Neural progenitor cell (in vitro differentiated cells): ENCODE results near the gene TWNK. TPM values are rescaled to one million over a fixed set of nuclear protein-coding genes. Genes with fewer than 3 reads are reported as not detected.

Experiments
- DNase-seq: peaks from one replicate; pipeline ENCODE4 v3.0.0-alpha.2; 2016; ENCODE audit warnings: low spot score
- H2AFZ ChIP-seq: fragments of 200-600 bp; sonication (generic); replicated peaks from 2 replicates; pipeline ENCODE4 v1.6.1; 2016; ENCODE audit warnings: antibody characterized with exemption
- H3F3A ChIP-seq: fragments of 200-600 bp; sonication (generic); 2 replicates; pipeline ENCODE4 v1.6.1; 2016; ENCODE audit warnings: antibody characterized with exemption, low read depth
- H3K27ac ChIP-seq: fragments of 200-600 bp; sonication (generic); 2 replicates; pipeline ENCODE4 v1.5.1; 2016; ENCODE audit warnings: mild to moderate bottlenecking
- H3K27me3 ChIP-seq: fragments of 200-600 bp; sonication (generic); 2 replicates; pipeline ENCODE4 v1.6.1; 2016; ENCODE audit warnings: mild to moderate bottlenecking, moderate library complexity
- H3K36me3 ChIP-seq: fragments of 200-600 bp; sonication (generic); 2 replicates; pipeline ENCODE4 v1.5.1; 2016
- H3K4me1 ChIP-seq: fragments of 200-600 bp; sonication (generic); 2 replicates; pipeline ENCODE4 v1.6.1; 2016; ENCODE audit warnings: mixed run types
- H3K4me2 ChIP-seq: fragments of 200-600 bp; sonication (generic); 2 replicates; pipeline ENCODE4 v1.6.1; 2016
- H3K4me3 ChIP-seq: fragments of 200-600 bp; sonication (generic); 2 replicates; pipeline ENCODE4 v1.5.1; 2016
- H3K79me2 ChIP-seq: fragments of 200-600 bp; sonication (generic); 2 replicates; pipeline ENCODE4 v1.6.1; 2016; ENCODE audit warnings: low read depth
- H3K9ac ChIP-seq: fragments of 200-600 bp; sonication (generic); 2 replicates; pipeline ENCODE4 v1.6.1; 2016
- H3K9me3 ChIP-seq: fragments of 200-600 bp; sonication (generic); 2 replicates; pipeline ENCODE4 v1.5.1; 2016; ENCODE audit warnings: low read depth
- H4K20me1 ChIP-seq: fragments of 200-600 bp; sonication (generic); 2 replicates; pipeline ENCODE4 v1.6.1; 2016; ENCODE audit warnings: low read depth
- H3K27ac Mint-ChIP-seq: 3 replicates; pipeline ENCODE4 v1.8.0; 2021; ENCODE audit warnings: mixed read lengths
- H3K27me3 Mint-ChIP-seq: 2 replicates; pipeline ENCODE4 v1.8.0; 2022; ENCODE audit warnings: low read depth, mild to moderate bottlenecking, inconsistent platforms, moderate library complexity, mixed read lengths; ENCODE audit not compliant: insufficient read depth
- H3K36me3 Mint-ChIP-seq: 3 replicates; pipeline ENCODE4 v1.8.0; 2021; ENCODE audit warnings: mixed read lengths
- H3K4me1 Mint-ChIP-seq: 3 replicates; pipeline ENCODE4 v1.8.0; 2021; ENCODE audit warnings: mixed read lengths
- H3K4me3 Mint-ChIP-seq: 3 replicates; pipeline ENCODE4 v1.8.0; 2021; ENCODE audit warnings: mild to moderate bottlenecking, moderate library complexity, mixed read lengths
- H3K9me3 Mint-ChIP-seq: 3 replicates; pipeline ENCODE4 v1.8.0; 2020; ENCODE audit warnings: mixed read lengths
- EZH2 ChIP-seq: fragments of 200-600 bp; sonication (generic); IDR thresholded peaks from 2 replicates; pipeline ENCODE4 v1.6.1; 2017; ENCODE audit warnings: antibody characterized with exemption, mild to moderate bottlenecking, moderate library complexity
- EZH2phosphoT487 ChIP-seq: fragments of 200-600 bp; sonication (generic); IDR thresholded peaks from 2 replicates; pipeline ENCODE4 v1.6.1; 2017; ENCODE audit warnings: antibody characterized with exemption
- total RNA-seq: library from RNA; depleted of rRNA; stranded (reverse); fragments of >200 nt; gene quantifications from 2 replicates; pipeline ENCODE4 v1.2.3, GENCODE V29; 2015; ENCODE audit warnings: low replicate concordance
- TF ChIP-seq, protein P1 (sequence below): fragments of 200-600 bp; sonication (generic); IDR thresholded peaks from 2 replicates; pipeline ENCODE4 v1.5.1; 2017; ENCODE audit warnings: antibody characterized with exemption, mild to moderate bottlenecking

Gene TWNK
- total RNA-seq, 1 donor from 2014 or later, result 6.4 TPM

DNA sequence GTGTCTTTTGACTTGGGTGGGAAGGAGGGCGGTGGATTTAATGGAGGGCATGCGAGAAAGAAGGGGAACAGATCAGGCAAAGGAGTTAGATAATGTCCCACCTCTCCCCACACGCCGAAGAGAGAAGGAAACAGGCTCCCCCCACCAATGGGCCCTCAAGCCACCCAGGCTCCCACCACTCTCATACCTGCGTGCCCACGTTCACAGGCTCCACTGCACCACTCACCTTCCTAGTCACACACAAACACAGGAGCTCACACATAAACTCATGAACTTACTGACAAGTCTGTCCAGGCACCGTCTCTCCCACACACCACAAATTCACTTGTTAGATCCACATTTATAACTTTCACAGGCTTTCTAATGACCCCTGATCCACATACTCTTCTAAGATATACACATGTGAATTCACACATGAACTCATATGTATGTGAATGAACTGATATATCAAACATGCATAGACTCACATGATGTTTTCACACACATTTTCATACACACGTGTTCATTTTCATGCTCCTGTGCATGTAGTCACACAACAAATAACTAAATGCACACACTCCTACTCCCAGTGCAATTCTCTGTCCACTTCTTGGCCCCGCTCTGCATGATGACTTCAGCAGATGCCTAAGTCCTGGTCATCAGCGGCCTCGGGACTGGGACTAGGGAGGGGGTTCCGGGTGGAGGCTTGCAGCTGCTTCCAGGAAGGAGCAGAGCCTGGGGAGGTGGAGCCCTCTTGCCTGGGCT, 13.7 kb downstream of the TWNK start:
- Mint-ChIP-seq H3K4me3 (peak overlapping the region; percentile 87), H3K27ac (peak overlapping the region; percentile 94), H3K36me3 (peaks cover 10% of the 10 kb centered on the region), H3K9me3 (no peaks in the 10 kb centered on the region), H3K4me1 (peaks cover 16% of the 10 kb centered on the region), H3K27me3 (peaks cover 10% of the 10 kb centered on the region)
- Histone ChIP-seq H3K4me1 (peaks cover 13% of the 10 kb centered on the region), H3K27ac (no peak overlapping the region), H3F3A (peaks cover 33% of the 10 kb centered on the region), H4K20me1 (peaks cover 29% of the 10 kb centered on the region), H3K27me3 (no peaks in the 10 kb centered on the region), H3K9ac (peak overlapping the region; percentile 79), H3K4me3 (peak overlapping the region; percentile 96), H2AFZ (no peak overlapping the region), H3K79me2 (peaks cover 43% of the 10 kb centered on the region), H3K4me2 (peak overlapping the region; percentile 85), H3K9me3 (no peaks in the 10 kb centered on the region), H3K36me3 (no peaks in the 10 kb centered on the region)
- peak; percentile 39 for DNase-seq
- TF ChIP-seq EZH2, result no peak
- TF ChIP-seq, protein P1, sequence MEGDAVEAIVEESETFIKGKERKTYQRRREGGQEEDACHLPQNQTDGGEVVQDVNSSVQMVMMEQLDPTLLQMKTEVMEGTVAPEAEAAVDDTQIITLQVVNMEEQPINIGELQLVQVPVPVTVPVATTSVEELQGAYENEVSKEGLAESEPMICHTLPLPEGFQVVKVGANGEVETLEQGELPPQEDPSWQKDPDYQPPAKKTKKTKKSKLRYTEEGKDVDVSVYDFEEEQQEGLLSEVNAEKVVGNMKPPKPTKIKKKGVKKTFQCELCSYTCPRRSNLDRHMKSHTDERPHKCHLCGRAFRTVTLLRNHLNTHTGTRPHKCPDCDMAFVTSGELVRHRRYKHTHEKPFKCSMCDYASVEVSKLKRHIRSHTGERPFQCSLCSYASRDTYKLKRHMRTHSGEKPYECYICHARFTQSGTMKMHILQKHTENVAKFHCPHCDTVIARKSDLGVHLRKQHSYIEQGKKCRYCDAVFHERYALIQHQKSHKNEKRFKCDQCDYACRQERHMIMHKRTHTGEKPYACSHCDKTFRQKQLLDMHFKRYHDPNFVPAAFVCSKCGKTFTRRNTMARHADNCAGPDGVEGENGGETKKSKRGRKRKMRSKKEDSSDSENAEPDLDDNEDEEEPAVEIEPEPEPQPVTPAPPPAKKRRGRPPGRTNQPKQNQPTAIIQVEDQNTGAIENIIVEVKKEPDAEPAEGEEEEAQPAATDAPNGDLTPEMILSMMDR, result no peak
- no peak for TF ChIP-seq EZH2phosphoT487

DNA sequence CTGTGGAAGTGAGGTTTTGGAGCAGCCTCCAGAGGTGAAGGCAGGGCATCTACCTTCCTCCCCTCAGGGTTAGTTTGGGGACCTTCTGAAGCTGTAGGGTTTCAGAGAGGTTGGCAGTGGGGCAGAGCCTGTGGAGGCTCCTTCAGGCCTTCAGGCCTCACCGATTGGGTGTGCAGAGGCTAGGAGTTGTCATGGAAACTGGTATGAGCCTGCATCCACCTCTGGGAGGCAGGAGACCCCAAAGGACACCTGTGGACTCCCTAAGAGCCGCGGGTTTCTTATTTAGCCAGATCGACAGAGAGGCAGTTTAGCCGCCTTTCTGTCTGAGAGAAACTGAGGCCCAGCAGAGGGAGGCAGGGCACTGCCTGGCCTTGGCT, 14.3 kb downstream of the TWNK start:
- Mint-ChIP-seq H3K27ac (no peak overlapping the region), H3K36me3 (peaks cover 10% of the 10 kb centered on the region), H3K4me3 (peak overlapping the region; percentile 87), H3K27me3 (peaks cover 10% of the 10 kb centered on the region), H3K9me3 (no peaks in the 10 kb centered on the region), H3K4me1 (peaks cover 16% of the 10 kb centered on the region)
- Histone ChIP-seq H3K79me2 (peaks cover 43% of the 10 kb centered on the region), H4K20me1 (peaks cover 29% of the 10 kb centered on the region), H3K36me3 (no peaks in the 10 kb centered on the region), H3K27ac (no peak overlapping the region), H3K4me3 (peak overlapping the region; percentile 96), H2AFZ (no peak overlapping the region), H3K4me2 (peak overlapping the region; percentile 85), H3K9ac (no peak overlapping the region), H3K9me3 (no peaks in the 10 kb centered on the region), H3K4me1 (peaks cover 9% of the 10 kb centered on the region), H3F3A (peaks cover 31% of the 10 kb centered on the region), H3K27me3 (no peaks in the 10 kb centered on the region)
- DNase-seq, result no peak
- TF ChIP-seq, protein P1, result no peak
- TF ChIP-seq EZH2phosphoT487 (no peak), EZH2 (no peak)

DNA sequence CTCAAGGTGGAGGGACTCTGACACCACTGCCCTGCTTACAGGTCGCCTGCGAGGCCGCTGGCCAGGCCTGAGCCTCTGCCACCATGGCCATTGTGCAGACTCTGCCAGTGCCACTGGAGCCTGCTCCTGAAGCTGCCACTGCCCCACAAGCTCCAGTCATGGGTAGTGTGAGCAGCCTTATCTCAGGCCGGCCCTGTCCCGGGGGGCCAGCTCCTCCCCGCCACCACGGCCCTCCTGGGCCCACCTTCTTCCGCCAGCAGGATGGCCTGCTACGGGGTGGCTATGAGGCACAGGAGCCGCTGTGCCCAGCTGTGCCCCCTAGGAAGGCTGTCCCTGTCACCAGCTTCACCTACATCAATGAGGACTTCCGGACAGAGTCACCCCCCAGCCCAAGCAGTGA, 15.1 kb downstream of the TWNK start:
- Histone ChIP-seq H3K9ac (no peak overlapping the region), H3K27me3 (no peaks in the 10 kb centered on the region), H3K79me2 (peaks cover 43% of the 10 kb centered on the region), H3K4me1 (peaks cover 8% of the 10 kb centered on the region), H3K9me3 (no peaks in the 10 kb centered on the region), H4K20me1 (peaks cover 29% of the 10 kb centered on the region), H3K27ac (no peak overlapping the region), H3K4me2 (no peak overlapping the region), H2AFZ (no peak overlapping the region), H3K4me3 (no peak overlapping the region), H3F3A (peaks cover 30% of the 10 kb centered on the region), H3K36me3 (no peaks in the 10 kb centered on the region)
- H3K27ac Mint-ChIP-seq, result no peak overlapping the region
- peaks cover 10% of the 10 kb centered on the region for H3K36me3 Mint-ChIP-seq
- no peak for DNase-seq
- H3K4me3 Mint-ChIP-seq, result peak overlapping the region; percentile 41
- no peaks in the 10 kb centered on the region for H3K9me3 Mint-ChIP-seq
- TF ChIP-seq, protein P1, result no peak
- TF ChIP-seq EZH2 (no peak), EZH2phosphoT487 (no peak)
- H3K4me1 Mint-ChIP-seq, result peaks cover 16% of the 10 kb centered on the region
- H3K27me3 Mint-ChIP-seq, result peaks cover 10% of the 10 kb centered on the region
